Small intestine (tissue), 7 donors: ENCODE data around the gene NDRG4. TPM values are rescaled to one million over a fixed set of nuclear protein-coding genes. Genes with fewer than 3 reads are reported as not detected.

Experiments used
- DNase-seq, 2 donors: peaks; one replicate each; pipeline versions ENCODE4 v3.0.0 to v3.0.0-alpha.2; 2013
- FAIRE-seq: peaks from 2 replicates; lab custom pipeline; 2012; peaks lifted over from hg19 to GRCh38; lab: Jason Lieb, UNC
- H3K27ac ChIP-seq, 3 donors: one replicate each; pipeline ENCODE4 v1.5.1; 2013; ENCODE audit warnings: low read length in 2 of 3, mild to moderate bottlenecking in 2 of 3, control low read depth in 1 of 3, inconsistent platforms in 1 of 3, low read depth in 1 of 3, moderate library complexity in 1 of 3
- H3K27me3 ChIP-seq, 3 donors: one replicate each; pipeline ENCODE4 v1.6.1; 2013; ENCODE audit warnings: low read length in 3 of 3, inconsistent platforms in 1 of 3; ENCODE audit not compliant: control insufficient read depth in 3 of 3, insufficient read depth in 3 of 3
- H3K36me3 ChIP-seq, 3 donors: one replicate each; pipeline ENCODE4 v1.6.1; 2013; ENCODE audit warnings: low read length in 3 of 3, inconsistent platforms in 1 of 3, low read depth in 1 of 3, mild to moderate bottlenecking in 1 of 3, moderate library complexity in 1 of 3; ENCODE audit not compliant: control insufficient read depth in 3 of 3, insufficient read depth in 2 of 3
- H3K4me1 ChIP-seq, 3 donors: one replicate each; pipeline ENCODE4 v1.6.1; 2013; ENCODE audit warnings: low read length in 2 of 3, inconsistent platforms in 1 of 3, low read depth in 1 of 3, mild to moderate bottlenecking in 1 of 3, moderate library complexity in 1 of 3; ENCODE audit not compliant: control insufficient read depth in 3 of 3, insufficient read depth in 2 of 3
- H3K4me3 ChIP-seq, 3 donors: one replicate each; pipeline ENCODE4 v1.5.1; 2013; ENCODE audit warnings: low read length in 3 of 3, control low read depth in 1 of 3, inconsistent platforms in 1 of 3, low read depth in 1 of 3, mild to moderate bottlenecking in 1 of 3, moderate library complexity in 1 of 3
- H3K9me3 ChIP-seq, 2 donors: one replicate each; pipeline ENCODE4 v1.6.1; 2013; ENCODE audit warnings: low read depth in 1 of 2, low read length in 1 of 2; ENCODE audit not compliant: control insufficient read depth in 2 of 2, insufficient read depth in 1 of 2
- WGBS, 3 donors: extraction: QIAGEN DNeasy Blood & Tissue Kit; methylation state at CpG; one replicate each; pipeline ENCODE4 v1.1.7; 2013; 5-methylcytosine and 5-hydroxymethylcytosine counted together
- polyA plus RNA-seq, 4 donors: library from polyadenylated mRNA; stranded (reverse) in 3 of 4; unstranded in 1 of 4; fragments of 200-250 nt in 3 of 4; fragments of 120-200 nt in 1 of 4; gene quantifications; one replicate each; pipeline versions ENCODE4 v1.2.1 to v1.2.3, GENCODE V29; 2013
- donor health status: healthy with polysubstance abuse.
- donor health status: control.
- donor health status: control.
- donor health status: Bipolar disorder and iron deficiency.
- donor health status: healthy.

Gene NDRG4
- polyA plus RNA-seq, 4 donors, result 0.67 to 19.3 (median 6.0) TPM

DNA sequence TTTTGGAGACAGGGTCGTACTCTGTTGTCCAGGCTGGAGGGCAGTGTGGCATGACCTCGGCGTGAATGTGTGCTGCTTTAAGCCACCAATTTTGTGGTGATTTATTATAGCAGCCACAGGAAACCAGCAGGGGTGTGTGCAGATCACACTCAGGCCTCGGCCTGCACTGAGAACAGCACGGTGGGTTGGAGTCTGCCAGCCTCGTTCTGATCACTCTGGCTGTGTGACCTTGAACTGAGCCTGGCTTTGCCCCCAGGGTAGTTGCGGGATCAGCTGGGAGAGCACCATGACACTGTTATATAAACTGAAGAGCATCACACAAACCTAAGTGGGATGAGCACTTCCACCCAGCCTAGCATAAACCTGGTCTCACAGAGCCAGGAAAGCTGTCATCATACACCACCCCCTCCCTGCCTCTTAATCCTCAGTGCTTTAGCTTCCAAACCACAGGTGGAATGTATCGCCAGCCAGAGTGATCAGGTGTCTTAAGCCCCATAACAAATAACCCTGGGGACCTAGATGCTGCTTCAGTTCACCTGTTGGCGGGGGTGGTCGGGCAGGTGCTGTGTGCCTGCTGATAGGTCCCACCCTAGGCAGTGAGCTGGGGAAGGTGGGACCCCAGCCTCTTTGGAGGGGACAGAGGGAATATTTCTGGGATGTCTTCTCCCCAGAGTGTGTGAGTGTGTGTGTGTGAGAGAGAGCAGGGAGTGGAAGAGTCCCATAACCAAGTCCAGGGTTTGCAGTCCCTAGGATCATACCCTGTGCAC, 28.6 kb upstream of the NDRG4 start:
- H3K27ac ChIP-seq, result no peak overlapping the region
- no peak overlapping the region for H3K4me3 ChIP-seq
- H3K36me3 ChIP-seq, result no peaks in the 10 kb centered on the region
- H3K9me3 ChIP-seq, result no peaks in the 10 kb centered on the region
- DNase-seq (no peak), FAIRE-seq (no peak)
- peaks cover 0 to 22% (median 9%) of the 10 kb centered on the region in 3 donors for H3K27me3 ChIP-seq
- no peaks in the 10 kb centered on the region for H3K4me1 ChIP-seq
- WGBS, 3 donors, result 49 to 62% (median 58%) methylated on average over 10 of the region's 10 CpGs

- Histone ChIP-seq H3K4me1 (no peaks in the 10 kb centered on the region), H3K27ac (no peak overlapping the region), H3K4me3 (no peak overlapping the region), H3K9me3 (no peaks in the 10 kb centered on the region), H3K36me3 (no peaks in the 10 kb centered on the region), H3K27me3 (peaks cover 0 to 14% (median 3%) of the 10 kb centered on the region in 3 donors)
- WGBS, 3 donors, result 88 to 89% (median 88%) methylated on average over 9 of the region's 9 CpGs
- DNase-seq, result no peak
- FAIRE-seq, result no peak
These were observed 27.7 kb upstream of the NDRG4 start for GRCh38 chr16:58472266-58472665.

- WGBS, 3 donors, result 82 to 92% (median 89%) methylated on average over 3 of the region's 3 CpGs
- no peak for FAIRE-seq
These were observed 27.1 kb upstream of the NDRG4 start for GRCh38 chr16:58472827-58473226.

DNA sequence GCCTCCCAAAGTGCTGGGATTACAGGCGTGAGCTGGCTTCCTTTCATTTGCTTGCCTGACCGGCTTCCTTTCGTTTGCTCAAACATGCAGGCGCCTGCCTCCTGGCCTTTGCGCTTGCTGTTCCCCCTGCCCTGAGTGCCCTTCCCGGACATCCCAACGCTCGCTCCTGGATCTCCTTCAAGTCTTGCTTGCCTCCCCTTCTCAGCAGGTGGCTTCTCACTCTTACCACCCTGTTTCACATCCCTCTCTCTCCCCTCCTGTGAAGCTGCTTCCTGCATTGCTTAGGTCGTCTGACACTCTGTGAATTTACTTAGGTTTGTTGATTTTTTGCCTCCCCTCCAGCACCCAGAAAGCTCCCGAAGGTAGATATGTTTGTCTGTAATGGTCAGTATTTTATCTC, 25.6 kb upstream of the NDRG4 start:
- FAIRE-seq, result no peak
- Histone ChIP-seq H3K36me3 (no peaks in the 10 kb centered on the region), H3K9me3 (no peaks in the 10 kb centered on the region), H3K4me1 (no peaks in the 10 kb centered on the region), H3K4me3 (no peak overlapping the region), H3K27ac (no peak overlapping the region), H3K27me3 (peaks cover 0 to 2% (median under 1%) of the 10 kb centered on the region in 3 donors)
- no peak for DNase-seq
- 57 to 65% (median 60%) methylated on average over 10 of the region's 10 CpGs for WGBS, 3 donors

More at GRCh38 chr16:58472827-58473226, 27.1 kb upstream of the NDRG4 start:
- no peak for DNase-seq
- peaks cover 0 to 8% (median under 1%) of the 10 kb centered on the region in 3 donors for H3K27me3 ChIP-seq
- H3K27ac ChIP-seq, result no peak overlapping the region
- H3K4me1 ChIP-seq, result no peaks in the 10 kb centered on the region
- no peaks in the 10 kb centered on the region for H3K9me3 ChIP-seq
- H3K36me3 ChIP-seq, result no peaks in the 10 kb centered on the region
- no peak overlapping the region for H3K4me3 ChIP-seq

DNA sequence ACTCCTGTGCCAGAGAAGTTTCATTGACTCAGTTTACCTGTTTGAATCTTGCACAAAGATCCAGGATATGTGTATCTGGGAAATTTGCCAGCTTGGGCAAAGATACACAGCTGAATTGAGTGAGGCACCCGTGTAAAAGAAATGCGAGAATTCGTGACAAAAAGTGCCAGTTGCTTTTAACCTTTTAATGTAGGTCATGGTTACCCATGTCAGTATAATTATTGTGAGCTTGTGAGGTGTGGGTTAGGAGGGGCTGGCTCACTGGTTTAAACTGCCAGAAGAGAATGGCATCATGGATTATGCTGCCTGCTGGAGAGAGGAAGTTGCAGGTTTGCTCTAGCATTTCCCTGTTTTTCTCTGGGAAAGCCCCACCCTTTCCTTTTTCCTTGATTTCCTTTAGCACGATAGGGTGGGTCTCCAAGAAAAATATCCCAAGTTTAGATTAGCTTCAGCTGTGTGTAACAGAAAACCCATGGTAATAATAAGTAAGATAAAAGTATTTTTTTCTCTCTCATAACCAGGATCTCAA, 24.8 kb upstream of the NDRG4 start:
- Histone ChIP-seq H3K27me3 (peaks cover 0 to 3% (median 2%) of the 10 kb centered on the region in 3 donors), H3K27ac (no peak overlapping the region), H3K4me1 (no peaks in the 10 kb centered on the region), H3K36me3 (no peaks in the 10 kb centered on the region), H3K9me3 (no peaks in the 10 kb centered on the region), H3K4me3 (no peak overlapping the region)
- FAIRE-seq (no peak), DNase-seq (no peak)
- 37 to 49% (median 39%) methylated on average over 4 of the region's 4 CpGs for WGBS, 3 donors

GRCh38 chr16:58476791-58477190, 23.2 kb upstream of the NDRG4 start:
- no peaks in the 10 kb centered on the region for H3K36me3 ChIP-seq
- DNase-seq (no peak), FAIRE-seq (no peak)
- no peak overlapping the region for H3K27ac ChIP-seq
- H3K27me3 ChIP-seq, result peaks cover 0 to 3% (median 0%) of the 10 kb centered on the region in 3 donors
- no peaks in the 10 kb centered on the region for H3K9me3 ChIP-seq
- WGBS, 3 donors, result 45 to 59% (median 56%) methylated on average over 1 of the region's 1 CpG
- no peaks in the 10 kb centered on the region for H3K4me1 ChIP-seq
- no peak overlapping the region for H3K4me3 ChIP-seq

DNA sequence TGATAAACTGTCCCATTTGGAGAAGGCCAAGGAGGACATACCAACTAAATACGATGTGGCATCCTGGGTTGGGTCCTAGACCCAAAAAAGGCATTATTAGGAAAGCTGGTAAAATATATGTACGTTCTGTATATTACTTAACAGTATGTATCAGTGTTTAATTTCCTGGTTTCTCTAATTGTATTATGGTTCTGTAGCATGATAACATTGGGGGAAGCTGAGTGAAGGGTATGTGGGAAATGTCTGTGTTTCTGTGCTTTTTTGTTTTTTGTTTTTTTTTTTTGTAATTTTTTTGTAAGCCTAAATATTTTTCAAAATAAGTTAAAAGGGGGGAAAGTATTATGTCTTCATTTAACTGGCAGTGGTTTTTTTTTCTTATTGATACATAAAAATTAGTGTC, 21.5 kb upstream of the NDRG4 start:
- H3K27me3 ChIP-seq, result peaks cover 0 to 3% (median 0%) of the 10 kb centered on the region in 3 donors
- no peak overlapping the region for H3K4me3 ChIP-seq
- 81 to 89% (median 87%) methylated on average over 2 of the region's 2 CpGs for WGBS, 3 donors
- no peak for FAIRE-seq
- DNase-seq, result no peak
- H3K36me3 ChIP-seq, result no peaks in the 10 kb centered on the region
- no peaks in the 10 kb centered on the region for H3K9me3 ChIP-seq
- no peak overlapping the region for H3K27ac ChIP-seq
- no peaks in the 10 kb centered on the region for H3K4me1 ChIP-seq

GRCh38 chr16:58481226-58481869, 18.6 kb upstream of the NDRG4 start:
- FAIRE-seq, result no peak

More at GRCh38 chr16:58481226-58481869, 18.6 kb upstream of the NDRG4 start:
- no peak for DNase-seq
- H3K4me3 ChIP-seq, result no peak overlapping the region
- H3K27me3 ChIP-seq, result peaks cover 0 to 3% (median 0%) of the 10 kb centered on the region in 3 donors
- no peaks in the 10 kb centered on the region for H3K36me3 ChIP-seq
- no peaks in the 10 kb centered on the region for H3K9me3 ChIP-seq
- WGBS, 3 donors, result 91 to 95% (median 91%) methylated on average over 11 of the region's 11 CpGs
- no peak overlapping the region for H3K27ac ChIP-seq
- no peaks in the 10 kb centered on the region for H3K4me1 ChIP-seq
